MM.1S (cell line): ENCODE measurements around the gene PIK3R4.

Experiments used
- DNase-seq: peaks from one replicate; pipeline ENCODE4 v3.0.0-alpha.2; 2015
- H2AFZ ChIP-seq: fragments of 300-600 bp; sonication (generic); 2 replicates; pipeline ENCODE4 v1.6.0; 2016; ENCODE audit warnings: antibody characterized with exemption, low read length
- H3F3A ChIP-seq: fragments of 300-600 bp; sonication (generic); 2 replicates; pipeline ENCODE4 v1.6.1; 2016; ENCODE audit warnings: mild to moderate bottlenecking, antibody characterized with exemption, low read length, moderate library complexity, mixed read lengths; ENCODE audit not compliant: insufficient read depth
- H3K27ac ChIP-seq: fragments of 300-600 bp; sonication (generic); 2 replicates; pipeline ENCODE4 v1.5.1; 2016; ENCODE audit warnings: mild to moderate bottlenecking, low read length
- H3K27me3 ChIP-seq: fragments of 300-600 bp; sonication (generic); replicated peaks from 2 replicates; pipeline ENCODE4 v1.6.0; 2016; ENCODE audit warnings: low read length; ENCODE audit not compliant: insufficient read depth
- H3K36me3 ChIP-seq: fragments of 300-600 bp; sonication (generic); replicated peaks from 2 replicates; pipeline ENCODE4 v1.6.1; 2016; ENCODE audit warnings: mild to moderate bottlenecking, low read length, mixed read lengths; ENCODE audit not compliant: insufficient read depth
- H3K4me1 ChIP-seq: fragments of 300-600 bp; sonication (generic); 2 replicates; pipeline ENCODE4 v1.6.1; 2016; ENCODE audit warnings: low read length, mixed read lengths
- H3K4me2 ChIP-seq: fragments of 300-600 bp; sonication (generic); 2 replicates; pipeline ENCODE4 v1.6.0; 2016; ENCODE audit warnings: low read depth, low read length
- H3K4me3 ChIP-seq: fragments of 300-600 bp; sonication (generic); 2 replicates; pipeline ENCODE4 v1.5.1; 2016; ENCODE audit warnings: low read length, mixed read lengths
- H3K79me2 ChIP-seq: fragments of 300-600 bp; sonication (generic); 2 replicates; pipeline ENCODE4 v1.6.1; 2016; ENCODE audit warnings: mixed run types, low read length, mixed read lengths
- H3K9ac ChIP-seq: fragments of 300-600 bp; sonication (generic); 2 replicates; pipeline ENCODE4 v1.6.1; 2016; ENCODE audit warnings: low read length, mixed read lengths
- H3K9me2 ChIP-seq: fragments of 300-600 bp; sonication (generic); replicated peaks from 2 replicates; pipeline ENCODE4 v1.6.1; 2016; ENCODE audit warnings: mild to moderate bottlenecking, low read length, mixed read lengths; ENCODE audit not compliant: insufficient read depth
- H3K9me3 ChIP-seq: fragments of 300-600 bp; sonication (generic); replicated peaks from 2 replicates; pipeline ENCODE4 v1.6.1; 2016; ENCODE audit warnings: mild to moderate bottlenecking, low read length, mixed read lengths; ENCODE audit not compliant: insufficient read depth
- H4K20me1 ChIP-seq: fragments of 300-600 bp; sonication (generic); 2 replicates; pipeline ENCODE4 v1.6.1; 2016; ENCODE audit warnings: mild to moderate bottlenecking, low read length, moderate library complexity, mixed read lengths; ENCODE audit not compliant: insufficient read depth
- EZH2 ChIP-seq: fragments of 300-600 bp; sonication (generic); optimal IDR thresholded peaks from 2 replicates; pipeline ENCODE3; 2017; ENCODE audit warnings: low read depth, mild to moderate bottlenecking, antibody characterized with exemption, low read length, mixed read lengths
- EZH2phosphoT487 ChIP-seq: fragments of 300-600 bp; sonication (generic); IDR thresholded peaks from 2 replicates; pipeline ENCODE4 v1.6.1; 2018; ENCODE audit warnings: antibody characterized with exemption, low read length
- TF ChIP-seq, protein P1 (sequence below): fragments of 300-600 bp; sonication (generic); IDR thresholded peaks from 2 replicates; pipeline ENCODE4 v1.5.1; 2016; ENCODE audit warnings: antibody characterized with exemption, low read length, mixed read lengths

PIK3R4 gene

DNA sequence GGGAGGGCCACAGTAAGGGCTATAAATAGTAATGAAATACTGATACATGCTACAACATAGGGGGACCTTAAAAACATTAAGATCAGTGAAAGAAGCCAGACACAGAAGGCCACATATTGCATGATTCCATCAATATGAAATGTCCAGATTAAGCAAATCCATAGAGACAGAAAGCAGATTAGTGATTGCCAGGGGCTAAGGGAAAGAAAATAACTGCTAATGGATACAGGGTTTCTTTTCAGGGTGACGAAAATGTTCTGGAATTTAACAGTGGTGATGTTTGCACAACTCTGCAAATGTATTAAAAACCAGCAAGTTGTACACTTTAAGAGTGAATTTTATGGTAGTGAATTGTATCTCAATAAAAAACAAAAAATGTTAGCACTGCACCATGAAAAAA, 37.0 kb downstream of the PIK3R4 start:
- DNase-seq, result no peak
- H3K27me3 ChIP-seq, result no peaks in the 10 kb centered on the region
- H3K27ac ChIP-seq, result no peak overlapping the region
- H3K9me3 ChIP-seq, result no peaks in the 10 kb centered on the region
- no peaks in the 10 kb centered on the region for H3K9me2 ChIP-seq
- no peak overlapping the region for H3K4me3 ChIP-seq
- H3F3A ChIP-seq, result no peaks in the 10 kb centered on the region
- H3K79me2 ChIP-seq, result no peaks in the 10 kb centered on the region
- H3K9ac ChIP-seq, result no peak overlapping the region
- H3K4me2 ChIP-seq, result no peak overlapping the region
- no peaks in the 10 kb centered on the region for H3K36me3 ChIP-seq
- H3K4me1 ChIP-seq, result no peaks in the 10 kb centered on the region
- TF ChIP-seq EZH2 (no peak), EZH2phosphoT487 (no peak)
- TF ChIP-seq, protein P1, sequence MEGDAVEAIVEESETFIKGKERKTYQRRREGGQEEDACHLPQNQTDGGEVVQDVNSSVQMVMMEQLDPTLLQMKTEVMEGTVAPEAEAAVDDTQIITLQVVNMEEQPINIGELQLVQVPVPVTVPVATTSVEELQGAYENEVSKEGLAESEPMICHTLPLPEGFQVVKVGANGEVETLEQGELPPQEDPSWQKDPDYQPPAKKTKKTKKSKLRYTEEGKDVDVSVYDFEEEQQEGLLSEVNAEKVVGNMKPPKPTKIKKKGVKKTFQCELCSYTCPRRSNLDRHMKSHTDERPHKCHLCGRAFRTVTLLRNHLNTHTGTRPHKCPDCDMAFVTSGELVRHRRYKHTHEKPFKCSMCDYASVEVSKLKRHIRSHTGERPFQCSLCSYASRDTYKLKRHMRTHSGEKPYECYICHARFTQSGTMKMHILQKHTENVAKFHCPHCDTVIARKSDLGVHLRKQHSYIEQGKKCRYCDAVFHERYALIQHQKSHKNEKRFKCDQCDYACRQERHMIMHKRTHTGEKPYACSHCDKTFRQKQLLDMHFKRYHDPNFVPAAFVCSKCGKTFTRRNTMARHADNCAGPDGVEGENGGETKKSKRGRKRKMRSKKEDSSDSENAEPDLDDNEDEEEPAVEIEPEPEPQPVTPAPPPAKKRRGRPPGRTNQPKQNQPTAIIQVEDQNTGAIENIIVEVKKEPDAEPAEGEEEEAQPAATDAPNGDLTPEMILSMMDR, result no peak
- no peak overlapping the region for H2AFZ ChIP-seq
- H4K20me1 ChIP-seq, result no peaks in the 10 kb centered on the region

DNA sequence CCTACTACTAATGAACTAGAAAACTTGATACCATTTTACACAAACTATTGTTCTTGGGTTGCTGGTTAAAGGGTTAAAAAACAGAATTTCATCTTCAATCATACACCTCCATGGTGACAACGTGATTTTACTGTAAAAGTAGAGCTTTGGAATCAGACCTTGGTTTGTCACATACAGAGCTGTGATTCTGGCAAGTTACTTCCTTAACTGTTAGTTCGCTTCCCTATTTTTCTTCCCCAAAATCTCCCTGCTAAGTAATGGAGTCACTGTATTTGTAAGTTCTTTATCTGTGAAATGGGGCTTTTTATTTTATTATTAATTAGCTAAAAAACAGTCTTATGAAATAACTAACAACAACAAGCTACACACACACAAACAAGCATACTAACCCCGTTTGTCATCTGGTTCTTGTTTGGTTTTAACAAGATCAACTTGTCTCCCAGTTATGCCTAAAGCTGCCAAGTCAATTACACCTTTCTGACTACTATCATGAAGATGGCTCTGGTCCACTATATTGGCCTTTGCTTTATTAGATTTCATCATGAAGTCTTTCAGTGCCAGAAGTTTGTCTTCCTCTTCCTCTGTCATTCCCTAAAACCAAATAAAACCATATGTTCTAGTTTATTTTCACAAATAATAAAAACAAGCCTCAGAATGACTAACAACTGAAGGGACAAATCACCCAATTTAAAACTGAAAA, 38.6 kb downstream of the PIK3R4 start:
- no peak overlapping the region for H3K9ac ChIP-seq
- no peak overlapping the region for H2AFZ ChIP-seq
- no peak overlapping the region for H3K4me2 ChIP-seq
- TF ChIP-seq EZH2phosphoT487 (no peak), EZH2 (no peak)
- TF ChIP-seq, protein P1, result no peak
- H3F3A ChIP-seq, result no peaks in the 10 kb centered on the region
- H3K27ac ChIP-seq, result no peak overlapping the region
- no peaks in the 10 kb centered on the region for H3K36me3 ChIP-seq
- H3K9me2 ChIP-seq, result no peaks in the 10 kb centered on the region
- H3K27me3 ChIP-seq, result no peaks in the 10 kb centered on the region
- H4K20me1 ChIP-seq, result no peaks in the 10 kb centered on the region
- no peaks in the 10 kb centered on the region for H3K79me2 ChIP-seq
- no peaks in the 10 kb centered on the region for H3K4me1 ChIP-seq
- H3K4me3 ChIP-seq, result no peak overlapping the region
- no peak for DNase-seq
- H3K9me3 ChIP-seq, result no peaks in the 10 kb centered on the region

DNA sequence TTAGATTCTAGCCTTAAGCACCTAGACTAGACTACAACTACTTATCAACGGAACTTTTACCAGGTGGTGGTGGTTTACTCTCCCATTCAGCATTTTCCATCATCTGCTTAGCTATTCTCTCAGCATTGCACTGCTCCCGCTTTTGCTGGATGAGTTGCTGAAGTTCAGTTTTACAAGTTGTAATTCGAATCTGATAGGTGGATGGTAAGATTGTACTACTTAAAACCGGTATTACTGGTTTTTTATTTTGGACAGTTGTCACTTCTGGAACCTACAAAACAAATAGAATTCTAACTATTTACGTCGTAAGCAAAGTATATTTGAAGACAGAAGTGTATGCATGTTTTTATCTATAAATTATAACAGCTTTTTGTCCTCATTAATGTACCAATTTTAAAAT, 41.1 kb downstream of the PIK3R4 start:
- Histone ChIP-seq H3K27me3 (no peaks in the 10 kb centered on the region), H3K36me3 (no peaks in the 10 kb centered on the region), H2AFZ (no peak overlapping the region), H3F3A (no peaks in the 10 kb centered on the region), H3K4me2 (no peak overlapping the region), H4K20me1 (no peaks in the 10 kb centered on the region), H3K9ac (no peak overlapping the region), H3K4me3 (no peak overlapping the region), H3K9me2 (no peaks in the 10 kb centered on the region), H3K27ac (no peak overlapping the region), H3K9me3 (no peaks in the 10 kb centered on the region), H3K4me1 (no peaks in the 10 kb centered on the region), H3K79me2 (no peaks in the 10 kb centered on the region)
- no peak for TF ChIP-seq EZH2
- TF ChIP-seq, protein P1, result no peak
- TF ChIP-seq EZH2phosphoT487, result no peak
- no peak for DNase-seq
